ENCODE measurements around the gene STK36.

Gene STK36

GRCh38 chr2:218720048-218721041 is 48.5 kb downstream of the STK36 start:
- Histone ChIP-seq H3K9me3 (ENCODE audit: control insufficient read depth, insufficient read depth, low read length) (peaks cover 2% of the 10 kb centered on the region; the same call in 1 of the 2 replicates), H3K36me3 (ENCODE audit: insufficient read depth, low read length) (peaks cover 7% of the 10 kb centered on the region; the same call in 1 of the 2 replicates), H3K4me1 (ENCODE audit: insufficient read depth, low read length) (peaks cover 14% of the 10 kb centered on the region), H3K9ac (ENCODE audit: low read depth, low read length) (no peak overlapping the region)

DNA sequence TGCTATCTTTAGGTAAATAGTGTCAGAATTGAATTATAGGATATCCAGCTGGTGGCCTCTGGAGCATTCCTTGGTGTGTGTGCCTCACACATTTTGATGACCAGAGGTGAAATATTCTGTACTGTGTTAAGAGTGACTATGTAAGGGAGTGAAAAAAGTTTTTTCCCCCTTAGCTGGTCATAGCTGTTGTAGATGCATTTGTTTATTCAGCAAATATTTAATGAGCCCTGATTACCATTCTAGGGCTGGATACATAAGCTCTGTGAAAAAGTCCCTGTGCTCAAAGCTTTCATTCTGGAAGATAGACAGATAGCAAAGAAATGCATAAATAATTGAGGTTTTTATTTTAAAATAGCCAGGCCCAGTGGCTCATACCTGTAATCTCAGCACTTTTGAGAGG is 49.6 kb downstream of the STK36 start:
- Histone ChIP-seq H3K9me3 (ENCODE audit: control insufficient read depth, insufficient read depth, low read length) (peaks cover 10% of the 10 kb centered on the region), H3K4me1 (ENCODE audit: insufficient read depth, low read length) (peaks cover 14% of the 10 kb centered on the region), H3K36me3 (ENCODE audit: insufficient read depth, low read length) (0 out of 2 replicates have a peak, but pooled peaks cover 3% of the 10 kb centered on the region), H3K9ac (ENCODE audit: low read depth, low read length) (no peak overlapping the region)

DNA sequence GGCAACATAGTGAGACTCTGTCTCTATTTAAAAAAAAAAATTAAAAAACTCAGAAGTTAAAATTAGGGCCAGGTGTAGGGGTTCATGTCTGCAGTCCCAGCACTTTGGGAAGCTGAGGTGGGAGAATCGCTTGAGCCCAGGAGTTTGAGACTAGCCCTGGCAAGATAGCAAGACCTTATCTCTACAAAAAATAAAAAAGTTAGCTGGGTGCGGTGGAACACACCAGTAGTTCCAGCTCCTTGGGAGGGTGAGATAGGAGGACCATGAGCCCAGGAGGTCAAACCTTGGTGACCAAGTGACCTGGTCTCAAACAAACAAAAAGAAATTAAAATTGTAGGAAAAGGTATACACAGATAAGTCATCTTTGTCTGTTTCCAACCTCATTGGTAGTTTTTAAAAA is 50.0 kb downstream of the STK36 start:
- Histone ChIP-seq H3K4me1 (ENCODE audit: insufficient read depth, low read length) (peaks cover 13% of the 10 kb centered on the region), H3K9ac (ENCODE audit: low read depth, low read length) (no peak overlapping the region), H3K36me3 (ENCODE audit: insufficient read depth, low read length) (0 out of 2 replicates have a peak, but pooled peaks cover 3% of the 10 kb centered on the region), H3K9me3 (ENCODE audit: control insufficient read depth, insufficient read depth, low read length) (peaks cover 11% of the 10 kb centered on the region)

GRCh38 chr2:218722419-218722818 is 50.5 kb downstream of the STK36 start:
- Histone ChIP-seq H3K36me3 (ENCODE audit: insufficient read depth, low read length) (0 out of 2 replicates have a peak, but pooled peaks cover under 1% of the 10 kb centered on the region), H3K9me3 (ENCODE audit: control insufficient read depth, insufficient read depth, low read length) (peaks cover 13% of the 10 kb centered on the region), H3K4me1 (ENCODE audit: insufficient read depth, low read length) (peaks cover 8% of the 10 kb centered on the region), H3K9ac (ENCODE audit: low read depth, low read length) (no peak overlapping the region)

DNA sequence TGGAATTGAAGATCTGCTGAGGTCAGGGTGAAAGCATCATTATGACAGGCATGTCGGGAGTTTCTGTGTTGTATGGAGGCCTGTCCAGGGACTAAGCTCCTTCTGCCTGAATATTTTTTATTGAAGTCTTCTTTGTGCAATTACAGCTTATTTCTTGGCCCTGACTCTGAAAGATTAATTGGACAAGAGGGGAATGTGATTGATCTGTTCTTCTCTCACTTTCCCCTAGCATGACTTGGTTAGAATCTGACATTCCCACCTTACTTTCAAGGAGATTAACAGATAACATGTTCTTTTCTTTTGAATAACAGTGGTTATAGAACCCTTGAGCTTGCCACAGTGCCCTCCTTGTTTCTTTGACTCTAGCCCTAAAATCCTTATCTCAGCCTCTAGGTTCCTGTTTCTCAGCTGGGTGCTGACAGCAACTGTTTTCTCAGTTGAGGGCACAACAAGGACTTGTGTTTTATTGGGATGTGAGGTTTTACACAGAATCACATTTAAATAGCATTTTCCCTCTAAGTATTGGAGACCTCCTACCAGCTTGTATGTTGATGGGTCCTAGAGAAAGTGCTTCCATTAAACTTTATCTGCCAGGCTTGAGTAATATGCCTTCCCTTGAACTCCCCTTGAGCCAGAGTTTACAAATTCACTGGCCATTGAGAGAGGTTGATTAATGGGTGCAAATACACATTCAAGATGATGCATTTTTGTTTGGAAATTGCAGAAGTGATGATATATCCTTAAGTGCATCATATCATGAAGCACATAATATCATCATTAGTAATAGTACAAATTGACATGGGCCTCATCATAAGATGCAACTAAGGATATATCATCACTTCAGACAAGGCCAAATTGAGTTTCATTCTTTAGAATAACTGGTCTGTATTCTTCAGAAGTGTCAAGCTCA is 51.2 kb downstream of the STK36 start:
- Histone ChIP-seq H3K9ac (ENCODE audit: low read depth, low read length) (no peak overlapping the region), H3K4me1 (ENCODE audit: insufficient read depth, low read length) (peaks cover 8% of the 10 kb centered on the region; the same call in 1 of the 2 replicates), H3K36me3 (ENCODE audit: insufficient read depth, low read length) (no peaks in the 10 kb centered on the region)

GRCh38 chr2:218726004-218726574 is 54.2 kb downstream of the STK36 start:
- H3K4me1 ChIP-seq (ENCODE audit: insufficient read depth, low read length) = no peaks in the 10 kb centered on the region
- no peaks in the 10 kb centered on the region; the same call in none of the 2 replicates for H3K36me3 ChIP-seq (ENCODE audit: insufficient read depth, low read length)
- no peak overlapping the region for H3K9ac ChIP-seq (ENCODE audit: low read depth, low read length)
- H3K9me3 ChIP-seq (ENCODE audit: control insufficient read depth, insufficient read depth, low read length) = peaks cover 13% of the 10 kb centered on the region

More for the DNA sequence above, 51.2 kb downstream of the STK36 start:
- peaks cover 13% of the 10 kb centered on the region for H3K9me3 ChIP-seq (ENCODE audit: control insufficient read depth, insufficient read depth, low read length)

GRCh38 chr2:218727502-218728165 is 55.7 kb downstream of the STK36 start:
- Histone ChIP-seq H3K9ac (ENCODE audit: low read depth, low read length) (no peak overlapping the region), H3K4me1 (ENCODE audit: insufficient read depth, low read length) (peaks cover 15% of the 10 kb centered on the region), H3K9me3 (ENCODE audit: control insufficient read depth, insufficient read depth, low read length) (peaks cover 13% of the 10 kb centered on the region), H3K36me3 (ENCODE audit: insufficient read depth, low read length) (no peaks in the 10 kb centered on the region; the same call in none of the 2 replicates)

DNA sequence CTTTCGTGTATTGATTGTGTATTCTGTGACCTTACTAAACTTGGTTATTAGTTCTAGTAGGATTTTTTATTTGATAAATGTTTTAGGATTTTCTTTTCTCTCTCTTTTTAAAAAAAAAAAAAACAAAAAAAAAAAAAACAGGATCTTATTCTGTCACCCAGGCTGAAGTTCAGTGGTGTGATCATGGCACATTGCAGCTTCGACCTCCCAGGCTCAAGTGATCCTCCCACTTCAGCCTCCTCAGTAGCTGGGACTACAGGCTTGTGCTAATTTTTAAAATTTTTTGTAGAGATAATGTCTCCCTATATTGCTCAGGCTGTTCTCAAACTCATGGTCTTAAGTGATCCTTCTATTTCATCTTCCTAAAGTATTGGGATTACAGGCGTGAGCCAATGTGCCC is 57.8 kb downstream of the STK36 start:
- Histone ChIP-seq H3K36me3 (ENCODE audit: insufficient read depth, low read length) (no peaks in the 10 kb centered on the region; the same call in none of the 2 replicates), H3K9me3 (ENCODE audit: control insufficient read depth, insufficient read depth, low read length) (peaks cover 11% of the 10 kb centered on the region), H3K9ac (ENCODE audit: low read depth, low read length) (no peak overlapping the region), H3K4me1 (ENCODE audit: insufficient read depth, low read length) (peaks cover 32% of the 10 kb centered on the region)

DNA sequence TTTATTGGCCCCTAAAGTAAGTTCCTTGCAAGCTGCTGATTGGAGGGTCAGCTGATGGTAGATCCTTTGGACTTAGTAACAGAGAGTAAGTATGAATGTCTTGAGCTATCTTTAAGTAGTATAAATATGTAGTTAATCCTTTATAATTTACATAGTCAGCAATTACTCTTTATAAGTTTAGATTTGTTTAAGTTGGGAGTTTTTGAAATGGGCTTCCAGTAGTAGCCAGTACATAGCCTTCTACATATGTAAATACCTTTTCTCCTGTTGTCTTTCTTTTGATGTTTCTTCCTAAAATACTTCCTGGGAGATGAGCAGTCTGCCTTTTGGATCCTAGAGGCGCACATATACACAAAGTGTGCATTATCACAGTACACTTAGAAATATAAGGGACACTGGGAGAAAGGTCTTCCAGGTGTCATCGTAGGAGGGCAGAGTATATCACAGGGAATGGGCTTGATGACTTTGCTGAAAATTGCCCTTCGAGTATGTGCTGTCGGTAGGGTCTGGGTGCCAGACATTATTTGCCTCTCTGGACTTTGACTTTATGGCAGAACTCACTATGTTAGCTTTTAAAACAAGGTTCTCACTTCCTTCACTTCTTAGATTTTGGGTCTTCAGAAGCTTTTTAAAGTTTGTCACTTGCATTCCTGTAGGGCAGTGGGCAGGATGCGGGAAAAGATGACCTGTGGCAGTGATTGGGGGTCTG is 60.3 kb downstream of the STK36 start:
- Histone ChIP-seq H3K9ac (ENCODE audit: low read depth, low read length) (no peak overlapping the region), H3K36me3 (ENCODE audit: insufficient read depth, low read length) (no peaks in the 10 kb centered on the region; the same call in none of the 2 replicates), H3K4me1 (ENCODE audit: insufficient read depth, low read length) (peaks cover 32% of the 10 kb centered on the region), H3K9me3 (ENCODE audit: control insufficient read depth, insufficient read depth, low read length) (no peaks in the 10 kb centered on the region)

DNA sequence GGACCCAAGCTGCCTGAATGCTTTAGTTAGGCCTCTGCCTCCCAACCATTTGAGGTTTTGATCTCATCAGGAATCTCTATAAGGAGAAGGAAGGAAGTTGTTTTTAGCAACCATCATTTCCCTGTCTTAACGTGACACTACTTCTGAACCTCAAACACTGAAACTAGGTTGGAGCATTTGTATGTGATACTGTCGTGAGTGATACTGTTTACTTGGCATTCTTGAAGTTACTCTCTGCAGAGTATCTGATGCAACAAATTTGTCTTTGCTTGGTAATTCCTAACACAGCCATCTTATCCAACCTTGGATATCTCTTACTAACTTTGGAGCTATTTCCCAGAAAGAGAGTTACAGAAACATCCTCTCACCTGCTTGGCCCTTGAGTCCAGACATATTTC is 60.9 kb downstream of the STK36 start:
- H3K36me3 ChIP-seq (ENCODE audit: insufficient read depth, low read length) = peaks cover 1% of the 10 kb centered on the region
- H3K4me1 ChIP-seq (ENCODE audit: insufficient read depth, low read length) = peaks cover 32% of the 10 kb centered on the region
- no peak overlapping the region for H3K9ac ChIP-seq (ENCODE audit: low read depth, low read length)

GRCh38 chr2:218733171-218734021 is 61.5 kb downstream of the STK36 start:
- H3K9ac ChIP-seq (ENCODE audit: low read depth, low read length) = no peak overlapping the region

More for the DNA sequence above, 60.9 kb downstream of the STK36 start:
- H3K9me3 ChIP-seq (ENCODE audit: control insufficient read depth, insufficient read depth, low read length) = no peaks in the 10 kb centered on the region

DNA sequence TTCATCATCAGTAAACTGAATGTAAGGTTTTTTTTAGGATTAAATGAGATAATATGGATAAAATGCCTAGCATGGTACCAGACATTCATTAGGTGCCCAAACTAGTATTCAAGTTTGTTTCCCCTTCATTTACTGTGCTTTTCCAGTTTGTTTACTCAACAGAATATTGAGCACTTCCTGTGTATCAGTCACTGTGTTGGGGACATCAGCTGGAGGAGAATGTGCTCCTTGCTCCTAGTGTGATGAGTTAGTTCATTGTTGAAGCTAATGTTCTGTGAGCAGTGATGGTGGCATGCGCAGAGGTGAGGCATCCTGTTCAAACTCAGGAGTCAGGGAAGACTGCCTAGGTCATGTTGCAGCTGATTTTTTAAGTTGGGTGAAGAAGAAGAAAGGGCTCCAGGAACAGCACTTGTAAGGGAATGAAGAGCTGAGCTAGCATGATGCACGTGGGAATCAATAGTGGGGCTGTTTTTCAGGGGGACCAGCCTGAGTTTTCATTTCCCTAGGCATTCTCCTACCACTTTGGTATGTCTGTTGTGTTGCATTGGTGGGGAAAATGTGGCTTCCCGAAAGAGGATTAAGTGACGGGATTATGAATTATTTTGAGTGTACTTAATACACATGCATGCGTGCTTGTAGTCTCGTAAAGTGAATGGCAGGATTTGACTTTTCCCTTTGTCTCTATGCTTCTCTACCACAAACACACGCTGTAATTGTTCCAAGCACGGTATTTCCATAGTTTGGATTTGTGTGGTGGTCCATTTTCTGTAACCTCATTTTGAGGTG is 62.5 kb downstream of the STK36 start:
- Histone ChIP-seq H3K9me3 (ENCODE audit: control insufficient read depth, insufficient read depth, low read length) (no peaks in the 10 kb centered on the region), H3K4me1 (ENCODE audit: insufficient read depth, low read length) (peaks cover 32% of the 10 kb centered on the region), H3K9ac (ENCODE audit: low read depth, low read length) (no peak overlapping the region), H3K36me3 (ENCODE audit: insufficient read depth, low read length) (peaks cover 10% of the 10 kb centered on the region)

More at GRCh38 chr2:218733171-218734021, 61.5 kb downstream of the STK36 start:
- no peaks in the 10 kb centered on the region for H3K9me3 ChIP-seq (ENCODE audit: control insufficient read depth, insufficient read depth, low read length)
- peaks cover 32% of the 10 kb centered on the region for H3K4me1 ChIP-seq (ENCODE audit: insufficient read depth, low read length)
- H3K36me3 ChIP-seq (ENCODE audit: insufficient read depth, low read length) = peaks cover 5% of the 10 kb centered on the region; the same call in 1 of the 2 replicates
